HG02840 (cell line): ENCODE measurements around the gene SOD3.
A peak's percentile ranks its signal among the peaks of the same experiment; 100 is the strongest.

ENCODE experiments used
- ATAC-seq: cut with Tn5 transposase; IDR thresholded peaks from one replicate; pipeline ENCODE4 v1.9.1; 2021; ENCODE audit warnings: mild to moderate bottlenecking, moderate library complexity, moderate number of reproducible peaks; ENCODE audit not compliant: unreplicated experiment, low FRiP score

Gene SOD3

GRCh38 chr4:24794916-24795665 is at the start of gene SOD3:
Gene SOD3, plus strand, starts transcription at chr4:24795573. Its CDS starts 3,949 bp downstream, at chr4:24799522.
- no peak for ATAC-seq

GRCh38 chr4:24747234-24747975 is 48.0 kb upstream of the SOD3 start:
- no peak for ATAC-seq

GRCh38 chr4:24748023-24748422 is 47.4 kb upstream of the SOD3 start:
- ATAC-seq, result no peak

- ATAC-seq, result no peak
These were observed 46.5 kb upstream of the SOD3 start for GRCh38 chr4:24748758-24749350.

GRCh38 chr4:24750106-24750505 is 45.3 kb upstream of the SOD3 start:
- ATAC-seq, result no peak

GRCh38 chr4:24751926-24752539 is 43.3 kb upstream of the SOD3 start:
- no peak for ATAC-seq

- ATAC-seq, result no peak
These were observed 41.9 kb upstream of the SOD3 start for GRCh38 chr4:24753519-24753918.

- ATAC-seq, result no peak
These were observed 40.8 kb upstream of the SOD3 start for GRCh38 chr4:24754571-24754970.

- ATAC-seq, result no peak
These were observed 31.6 kb upstream of the SOD3 start for GRCh38 chr4:24763631-24764297.

- no peak for ATAC-seq
These were observed 31.0 kb upstream of the SOD3 start for GRCh38 chr4:24764345-24764744.

- no peak for ATAC-seq
These were observed 29.9 kb upstream of the SOD3 start for GRCh38 chr4:24765376-24765988.

GRCh38 chr4:24768006-24768405 is 27.4 kb upstream of the SOD3 start:
- no peak for ATAC-seq

- ATAC-seq, result peak; percentile 77
These were observed 26.8 kb upstream of the SOD3 start for GRCh38 chr4:24768604-24769003.

GRCh38 chr4:24769571-24769970 is 25.8 kb upstream of the SOD3 start:
- ATAC-seq, result no peak

GRCh38 chr4:24770032-24770584 is 25.3 kb upstream of the SOD3 start:
- peak; percentile 56 for ATAC-seq

GRCh38 chr4:24770667-24771066 is 24.7 kb upstream of the SOD3 start:
- ATAC-seq, result no peak

- ATAC-seq, result no peak
These were observed 24.1 kb upstream of the SOD3 start for GRCh38 chr4:24771241-24771640.

GRCh38 chr4:24772061-24772705 is 23.2 kb upstream of the SOD3 start:
- no peak for ATAC-seq

GRCh38 chr4:24772952-24773351 is 22.4 kb upstream of the SOD3 start:
- no peak for ATAC-seq
